Epithelial cell of proximal tubule (primary cell): ENCODE results near the gene INAFM1. TPM values are rescaled to one million over a fixed set of nuclear protein-coding genes. Genes with fewer than 3 reads are reported as not detected.
"Not testable (repeated sequence)": the region's sequence is repeated elsewhere in the genome, so short reads cannot be mapped to it uniquely, and the experiment has no call there.

ENCODE experiments used
- DNase-seq: peaks from one replicate; pipeline ENCODE4 v3.0.0-alpha.2; 2011; ENCODE audit warnings: low read depth
- H3K4me3 ChIP-seq: 2 replicates; pipeline ENCODE4 v1.5.1; 2011; ENCODE audit warnings: low read depth, mild to moderate bottlenecking, low read length
- total RNA-seq: library from RNA; depleted of rRNA; stranded (reverse); fragments of >200 nt; gene quantifications from 2 replicates; pipeline ENCODE4 v1.2.3, GENCODE V29; 2015
- TF ChIP-seq, protein P1 (sequence below): conservative IDR thresholded peaks from 2 replicates; pipeline ENCODE4 v1.5.1; 2012; ENCODE audit warnings: low read depth, mild to moderate bottlenecking, low read length

The INAFM1 gene
- total RNA-seq, 1 donor from 2014 or later, result 7.0 TPM

- H3K4me3 ChIP-seq, result peak overlapping the region; percentile 89
- no peak for DNase-seq
- TF ChIP-seq, protein P1, sequence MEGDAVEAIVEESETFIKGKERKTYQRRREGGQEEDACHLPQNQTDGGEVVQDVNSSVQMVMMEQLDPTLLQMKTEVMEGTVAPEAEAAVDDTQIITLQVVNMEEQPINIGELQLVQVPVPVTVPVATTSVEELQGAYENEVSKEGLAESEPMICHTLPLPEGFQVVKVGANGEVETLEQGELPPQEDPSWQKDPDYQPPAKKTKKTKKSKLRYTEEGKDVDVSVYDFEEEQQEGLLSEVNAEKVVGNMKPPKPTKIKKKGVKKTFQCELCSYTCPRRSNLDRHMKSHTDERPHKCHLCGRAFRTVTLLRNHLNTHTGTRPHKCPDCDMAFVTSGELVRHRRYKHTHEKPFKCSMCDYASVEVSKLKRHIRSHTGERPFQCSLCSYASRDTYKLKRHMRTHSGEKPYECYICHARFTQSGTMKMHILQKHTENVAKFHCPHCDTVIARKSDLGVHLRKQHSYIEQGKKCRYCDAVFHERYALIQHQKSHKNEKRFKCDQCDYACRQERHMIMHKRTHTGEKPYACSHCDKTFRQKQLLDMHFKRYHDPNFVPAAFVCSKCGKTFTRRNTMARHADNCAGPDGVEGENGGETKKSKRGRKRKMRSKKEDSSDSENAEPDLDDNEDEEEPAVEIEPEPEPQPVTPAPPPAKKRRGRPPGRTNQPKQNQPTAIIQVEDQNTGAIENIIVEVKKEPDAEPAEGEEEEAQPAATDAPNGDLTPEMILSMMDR, result no peak
Observed at GRCh38 chr19:47272448-47273312, 2.0 kb upstream of the INAFM1 start.

- H3K4me3 ChIP-seq, result peak overlapping the region; percentile 89
- TF ChIP-seq, protein P1, result no peak
- DNase-seq, result no peak
Observed at GRCh38 chr19:47273313-47274070, 1.2 kb upstream of the INAFM1 start.

GRCh38 chr19:47274891-47275761 lies 441 bp downstream of the INAFM1 start:
- no peak for DNase-seq
- H3K4me3 ChIP-seq, result peak overlapping the region; percentile 37
- TF ChIP-seq, protein P1, result no peak

- no peak overlapping the region for H3K4me3 ChIP-seq
Observed at GRCh38 chr19:47275791-47276461, 1.2 kb downstream of the INAFM1 start.

GRCh38 chr19:47276513-47276912 lies 1.8 kb downstream of the INAFM1 start:
- not testable (repeated sequence) for H3K4me3 ChIP-seq, DNase-seq

More at GRCh38 chr19:47275791-47276461, 1.2 kb downstream of the INAFM1 start:
- no peak for DNase-seq
- TF ChIP-seq, protein P1, result no peak

DNA sequence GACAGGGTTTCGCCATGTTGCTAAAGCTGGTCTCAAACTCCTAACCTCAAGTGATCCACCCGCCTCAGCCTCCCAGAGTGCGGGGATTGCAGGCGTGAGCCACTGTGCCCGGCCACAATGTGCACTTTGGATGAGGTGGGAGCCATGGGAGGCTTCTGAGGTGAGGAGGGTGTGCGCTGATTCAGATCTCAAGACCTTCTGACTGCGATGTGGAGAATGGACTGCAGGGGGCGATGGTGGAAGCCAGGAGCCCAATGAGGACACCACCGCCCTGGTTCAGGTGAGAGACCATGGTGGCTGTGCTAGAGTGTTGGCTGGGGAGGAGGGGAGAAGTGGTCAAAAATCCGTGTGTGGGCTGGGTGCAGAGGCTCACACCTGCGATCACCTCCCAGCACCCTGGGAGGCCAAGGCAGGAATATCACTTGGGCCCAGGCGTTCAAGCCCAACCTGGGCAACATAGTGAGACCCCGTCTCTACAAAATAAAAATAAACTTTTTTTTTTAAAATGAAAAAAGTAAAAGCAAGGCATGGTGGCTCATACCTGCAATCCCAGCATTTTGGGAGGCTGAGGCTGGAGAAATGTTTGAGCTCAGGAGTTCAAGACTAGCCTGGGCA lies 5.6 kb downstream of the INAFM1 start:
- no peak for DNase-seq
- TF ChIP-seq, protein P1, result peak; percentile 59
- no peak overlapping the region for H3K4me3 ChIP-seq
